Fibroblast of skin of left quadriceps (primary cell): Measurements from ENCODE around the gene SERTM2.
A peak's percentile ranks its signal among the peaks of the same experiment; 100 is the strongest.
"Not testable (repeated sequence)": the region's sequence is repeated elsewhere in the genome, so short reads cannot be mapped to it uniquely, and the experiment has no call there.

Experiments
- DNase-seq, 2 experiments: peaks; one replicate each; pipeline ENCODE4 v3.0.0-alpha.2; 2013; ENCODE audit warnings: low read depth in 2 of 2

The SERTM2 gene

GRCh38 chrX:111511477-111511876 lies at the start of gene SERTM2:
SERTM2 (plus strand) TSS chrX:111511645; CDS start chrX:111518858, 7,213 bp downstream.
- no peak for DNase-seq

GRCh38 chrX:111465669-111466068 lies 45.8 kb upstream of the SERTM2 start:
- no peak for DNase-seq

GRCh38 chrX:111467896-111468295 lies 43.5 kb upstream of the SERTM2 start:
- no peak for DNase-seq

GRCh38 chrX:111470681-111471403 lies 40.6 kb upstream of the SERTM2 start:
- no peak for DNase-seq

- no peak for DNase-seq
These were observed 29.5 kb upstream of the SERTM2 start for GRCh38 chrX:111481896-111482295.

GRCh38 chrX:111483135-111483534 lies 28.3 kb upstream of the SERTM2 start:
- DNase-seq = no peak

GRCh38 chrX:111483881-111484280 lies 27.6 kb upstream of the SERTM2 start:
- DNase-seq = no peak

- no peak for DNase-seq
These were observed 20.8 kb upstream of the SERTM2 start for GRCh38 chrX:111490688-111491087.

- DNase-seq = no peak
These were observed 19.4 kb upstream of the SERTM2 start for GRCh38 chrX:111492085-111492484.

- DNase-seq = no peak
These were observed 12.8 kb upstream of the SERTM2 start for GRCh38 chrX:111498538-111499103.

GRCh38 chrX:111503485-111503993 lies 7.9 kb upstream of the SERTM2 start:
- DNase-seq = no peak

- no peak for DNase-seq
These were observed 6.5 kb upstream of the SERTM2 start for GRCh38 chrX:111504941-111505340.

GRCh38 chrX:111505783-111506182 lies 5.7 kb upstream of the SERTM2 start:
- no peak for DNase-seq

GRCh38 chrX:111506826-111507225 lies 4.6 kb upstream of the SERTM2 start:
- no peak for DNase-seq

- DNase-seq = no peak
These were observed 3.5 kb upstream of the SERTM2 start for GRCh38 chrX:111507933-111508332.

GRCh38 chrX:111515298-111515697 lies 3.9 kb downstream of the SERTM2 start:
- DNase-seq = no peak

GRCh38 chrX:111518667-111519066 lies 7.2 kb downstream of the SERTM2 start:
- no peak for DNase-seq

- DNase-seq = peak; percentile 15 to 20
These were observed 7.8 kb downstream of the SERTM2 start for GRCh38 chrX:111519215-111519614.

GRCh38 chrX:111520506-111520905 lies 9.1 kb downstream of the SERTM2 start:
- DNase-seq = no peak

- DNase-seq = peak in 1 of 2 experiments; percentile 0
These were observed 9.7 kb downstream of the SERTM2 start for GRCh38 chrX:111521169-111521568.

- DNase-seq = no peak
These were observed 31.8 kb downstream of the SERTM2 start for GRCh38 chrX:111543212-111543741.

GRCh38 chrX:111549235-111549634 lies 37.8 kb downstream of the SERTM2 start:
- not testable (repeated sequence) for DNase-seq

GRCh38 chrX:111555406-111555958 lies 44.0 kb downstream of the SERTM2 start:
- DNase-seq = no peak
